Activated CD4-positive, alpha-beta T cell treated with anti-CD3 and anti-CD28 coated beads for 24 hours (primary cell): ENCODE data around the gene SPOCK2.
"Not testable (repeated sequence)": the region's sequence is repeated elsewhere in the genome, so short reads cannot be mapped to it uniquely, and the experiment has no call there.

Experiments used
- DNase-seq, 2 donors: peaks; one replicate each; pipeline ENCODE4 v3.0.0-alpha.2; 2020; ENCODE audit warnings: low read depth in 2 of 2

SPOCK2 gene

GRCh38 chr10:72032409-72033162 lies 55.8 kb downstream of the SPOCK2 start:
- not testable (repeated sequence) for DNase-seq

- DNase-seq, result no peak
Observed at GRCh38 chr10:72031706-72032105, 56.6 kb downstream of the SPOCK2 start.

GRCh38 chr10:72030762-72031543 lies 57.4 kb downstream of the SPOCK2 start:
- DNase-seq, result no peak

- DNase-seq, result no peak
Observed at GRCh38 chr10:72029414-72029813, 58.9 kb downstream of the SPOCK2 start.

GRCh38 chr10:72027498-72027897 lies 60.9 kb downstream of the SPOCK2 start:
- DNase-seq, result no peak

GRCh38 chr10:72026278-72027111 lies 61.9 kb downstream of the SPOCK2 start:
- DNase-seq, result no peak

GRCh38 chr10:72025832-72026231 lies 62.5 kb downstream of the SPOCK2 start:
- no peak for DNase-seq

GRCh38 chr10:72025400-72025799 lies 63.0 kb downstream of the SPOCK2 start:
- DNase-seq, result no peak

GRCh38 chr10:72024596-72024995 lies 63.8 kb downstream of the SPOCK2 start:
- no peak for DNase-seq

- no peak for DNase-seq
Observed at GRCh38 chr10:72022228-72022627, 66.1 kb downstream of the SPOCK2 start.

GRCh38 chr10:72020914-72021809 lies 67.2 kb downstream of the SPOCK2 start:
- DNase-seq, result no peak

- DNase-seq, result no peak
Observed at GRCh38 chr10:72019085-72019876, 69.1 kb downstream of the SPOCK2 start.

- DNase-seq, result no peak
Observed at GRCh38 chr10:72016608-72017300, 71.6 kb downstream of the SPOCK2 start.

- DNase-seq, result no peak
Observed at GRCh38 chr10:72015841-72016240, 72.5 kb downstream of the SPOCK2 start.

GRCh38 chr10:72014785-72015480 lies 73.4 kb downstream of the SPOCK2 start:
- no peak for DNase-seq

GRCh38 chr10:72014197-72014596 lies 74.2 kb downstream of the SPOCK2 start:
- no peak for DNase-seq

GRCh38 chr10:72013202-72013945 lies 75.0 kb downstream of the SPOCK2 start:
- no peak for DNase-seq

GRCh38 chr10:72012796-72013195 lies 75.6 kb downstream of the SPOCK2 start:
- no peak for DNase-seq
